ENCODE measurements around the gene CDH20.

DNA sequence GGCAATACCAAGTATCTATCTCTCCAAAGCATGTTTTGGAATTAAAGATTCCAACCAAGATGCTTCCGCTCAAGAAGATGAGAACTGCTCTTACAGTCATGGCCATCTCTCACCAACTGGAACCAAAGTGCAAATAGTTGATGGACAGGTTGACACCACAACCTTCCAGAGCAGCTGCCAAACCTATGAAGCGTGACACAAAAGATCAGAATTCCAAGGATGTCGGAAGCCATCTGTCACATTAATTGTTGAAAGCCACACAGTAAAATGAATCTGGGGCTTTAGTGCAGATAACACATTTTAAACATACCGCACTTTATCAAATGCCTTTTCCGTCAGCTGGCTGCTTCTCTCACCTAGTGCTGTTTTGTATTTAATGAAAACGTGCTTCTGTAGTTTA is 195.7 kb downstream of the CDH20 start:
- TF ChIP-seq, protein P1, sequence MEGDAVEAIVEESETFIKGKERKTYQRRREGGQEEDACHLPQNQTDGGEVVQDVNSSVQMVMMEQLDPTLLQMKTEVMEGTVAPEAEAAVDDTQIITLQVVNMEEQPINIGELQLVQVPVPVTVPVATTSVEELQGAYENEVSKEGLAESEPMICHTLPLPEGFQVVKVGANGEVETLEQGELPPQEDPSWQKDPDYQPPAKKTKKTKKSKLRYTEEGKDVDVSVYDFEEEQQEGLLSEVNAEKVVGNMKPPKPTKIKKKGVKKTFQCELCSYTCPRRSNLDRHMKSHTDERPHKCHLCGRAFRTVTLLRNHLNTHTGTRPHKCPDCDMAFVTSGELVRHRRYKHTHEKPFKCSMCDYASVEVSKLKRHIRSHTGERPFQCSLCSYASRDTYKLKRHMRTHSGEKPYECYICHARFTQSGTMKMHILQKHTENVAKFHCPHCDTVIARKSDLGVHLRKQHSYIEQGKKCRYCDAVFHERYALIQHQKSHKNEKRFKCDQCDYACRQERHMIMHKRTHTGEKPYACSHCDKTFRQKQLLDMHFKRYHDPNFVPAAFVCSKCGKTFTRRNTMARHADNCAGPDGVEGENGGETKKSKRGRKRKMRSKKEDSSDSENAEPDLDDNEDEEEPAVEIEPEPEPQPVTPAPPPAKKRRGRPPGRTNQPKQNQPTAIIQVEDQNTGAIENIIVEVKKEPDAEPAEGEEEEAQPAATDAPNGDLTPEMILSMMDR (conservative IDR thresholded peaks at IDR 0.05 in 1 of 2, IDR thresholded peaks at IDR 0.05 in 1 of 2; ENCODE audit: low read depth in 1 of 2, low read length in 2 of 2) = no peak
- no peak for TF ChIP-seq EZH2 (IDR thresholded peaks at IDR 0.05; ENCODE audit: low read length, missing control alignments)

All from fibroblast of lung (primary cell).